Stomach smooth muscle (tissue), 2 donors: ENCODE data around the gene MVD.

Source experiments
- H3K27ac ChIP-seq: one replicate; pipeline ENCODE4 v1.7.0; 2013; ENCODE audit warnings: mild to moderate bottlenecking, low read length, inconsistent platforms
- H3K27me3 ChIP-seq, 2 donors: one replicate each; pipeline ENCODE4 v1.7.0; 2013; ENCODE audit warnings: low read length in 2 of 2; ENCODE audit not compliant: insufficient read depth in 2 of 2, control insufficient read depth in 1 of 2
- H3K36me3 ChIP-seq, 2 donors: one replicate each; pipeline ENCODE4 v1.7.0; 2013; ENCODE audit warnings: low read length in 2 of 2; ENCODE audit not compliant: control insufficient read depth in 2 of 2, insufficient read depth in 2 of 2
- H3K4me1 ChIP-seq: one replicate; pipeline ENCODE4 v1.7.0; 2013; ENCODE audit warnings: low read length; ENCODE audit not compliant: control insufficient read depth, insufficient read depth
- H3K4me3 ChIP-seq, 2 donors: one replicate each; pipeline ENCODE4 v1.7.0; 2013; ENCODE audit warnings: low read length in 2 of 2
- H3K9ac ChIP-seq, 2 donors: one replicate each; pipeline ENCODE4 v1.7.0; 2013; ENCODE audit warnings: low read length in 2 of 2, mild to moderate bottlenecking in 1 of 2
- H3K9me3 ChIP-seq, 2 donors: one replicate each; pipeline ENCODE4 v1.7.0; 2013; ENCODE audit warnings: low read length in 2 of 2; ENCODE audit not compliant: control insufficient read depth in 2 of 2
- donor health status: healthy.
- donor health status: Pancreatic carcinoma.

MVD gene

GRCh38 chr16:88665570-88665969 lies 2.7 kb upstream of the MVD start:
- Histone ChIP-seq H3K4me1 (peaks cover 10% of the 10 kb centered on the region), H3K9me3 (no peaks in the 10 kb centered on the region), H3K36me3 (no peaks in the 10 kb centered on the region), H3K4me3 (no peak overlapping the region), H3K27me3 (no peaks in the 10 kb centered on the region), H3K27ac (no peak overlapping the region), H3K9ac (no peak overlapping the region)

DNA sequence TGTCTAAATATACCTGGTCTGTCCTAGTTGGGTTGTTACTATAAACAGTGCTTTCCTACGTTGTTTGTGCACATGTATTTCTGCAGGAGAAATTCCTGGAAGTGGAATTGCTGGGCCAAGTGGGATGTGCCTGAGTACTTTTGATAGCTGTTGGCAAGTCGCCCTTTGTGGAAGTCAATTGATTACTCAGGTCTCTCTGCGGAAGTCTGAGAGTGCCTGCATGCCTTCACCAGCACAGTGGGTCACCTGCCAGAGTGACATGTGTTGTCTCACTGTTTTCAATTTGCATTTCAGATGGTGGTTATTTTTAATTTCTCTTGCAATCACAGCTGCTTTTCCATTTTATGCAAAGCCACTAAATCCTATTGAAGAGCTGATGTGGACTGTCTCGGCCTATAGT lies 2.3 kb upstream of the MVD start:
- Histone ChIP-seq H3K9me3 (no peaks in the 10 kb centered on the region), H3K27ac (no peak overlapping the region), H3K4me1 (peaks cover 10% of the 10 kb centered on the region), H3K4me3 (no peak overlapping the region), H3K9ac (no peak overlapping the region), H3K36me3 (no peaks in the 10 kb centered on the region), H3K27me3 (no peaks in the 10 kb centered on the region)

- peaks cover 0 to 2% of the 10 kb centered on the region in 2 donors for H3K36me3 ChIP-seq
- H3K27me3 ChIP-seq: no peaks in the 10 kb centered on the region
- H3K9ac ChIP-seq: peak overlapping the region; percentile 81 to 86
- H3K27ac ChIP-seq: peak overlapping the region; percentile 46
- H3K9me3 ChIP-seq: no peaks in the 10 kb centered on the region
- H3K4me1 ChIP-seq: peaks cover 10% of the 10 kb centered on the region
- peak overlapping the region; percentile 85 to 89 for H3K4me3 ChIP-seq
These were observed 559 bp downstream of the MVD start for GRCh38 chr16:88662222-88662842.

GRCh38 chr16:88661468-88661867 lies 1.4 kb downstream of the MVD start:
- Histone ChIP-seq H3K36me3 (peaks cover 0 to 4% of the 10 kb centered on the region in 2 donors), H3K4me3 (no peak overlapping the region), H3K9ac (no peak overlapping the region), H3K27ac (no peak overlapping the region), H3K9me3 (no peaks in the 10 kb centered on the region), H3K27me3 (no peaks in the 10 kb centered on the region), H3K4me1 (peaks cover 10% of the 10 kb centered on the region)

- H3K9me3 ChIP-seq: no peaks in the 10 kb centered on the region
- peaks cover 10% of the 10 kb centered on the region for H3K4me1 ChIP-seq
- no peak overlapping the region for H3K27ac ChIP-seq
- no peak overlapping the region for H3K9ac ChIP-seq
- peaks cover 4 to 12% of the 10 kb centered on the region in 2 donors for H3K36me3 ChIP-seq
- H3K4me3 ChIP-seq: no peak overlapping the region
- H3K27me3 ChIP-seq: no peaks in the 10 kb centered on the region
These were observed 3.7 kb downstream of the MVD start for GRCh38 chr16:88659160-88659559.

- no peaks in the 10 kb centered on the region for H3K9me3 ChIP-seq
- no peak overlapping the region for H3K27ac ChIP-seq
- H3K27me3 ChIP-seq: no peaks in the 10 kb centered on the region
- H3K4me3 ChIP-seq: no peak overlapping the region
- H3K36me3 ChIP-seq: peaks cover 4 to 13% of the 10 kb centered on the region in 2 donors
- peaks cover 7% of the 10 kb centered on the region for H3K4me1 ChIP-seq
- H3K9ac ChIP-seq: no peak overlapping the region
These were observed 4.2 kb downstream of the MVD start for GRCh38 chr16:88658714-88659113.

DNA sequence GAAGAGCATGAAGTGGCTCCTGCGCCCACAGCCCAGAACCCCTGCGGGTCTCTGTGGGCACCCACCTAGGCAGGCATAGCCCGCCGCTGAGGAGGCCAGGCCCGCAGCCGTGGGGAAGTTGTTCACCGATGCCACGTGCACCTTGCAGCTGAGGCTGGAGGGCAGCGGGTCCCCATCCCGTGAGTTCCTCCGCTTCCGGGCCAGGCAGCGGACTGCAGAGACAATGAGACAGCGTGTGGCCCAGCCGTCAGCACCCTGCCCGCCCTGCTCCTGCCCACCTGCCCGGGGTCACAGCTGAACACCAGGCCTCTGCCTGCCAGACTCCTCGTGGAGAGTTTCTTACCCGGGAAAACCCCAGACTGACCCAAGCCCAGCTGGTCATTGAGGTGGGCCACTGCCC lies 5.5 kb downstream of the MVD start:
- no peaks in the 10 kb centered on the region for H3K27me3 ChIP-seq
- no peak overlapping the region for H3K4me3 ChIP-seq
- H3K27ac ChIP-seq: no peak overlapping the region
- H3K9me3 ChIP-seq: no peaks in the 10 kb centered on the region
- peaks cover 5% of the 10 kb centered on the region for H3K4me1 ChIP-seq
- peaks cover 4 to 16% of the 10 kb centered on the region in 2 donors for H3K36me3 ChIP-seq
- no peak overlapping the region for H3K9ac ChIP-seq

GRCh38 chr16:88656291-88656980 lies 6.5 kb downstream of the MVD start:
- H3K27ac ChIP-seq: no peak overlapping the region
- no peak overlapping the region for H3K9ac ChIP-seq
- H3K4me1 ChIP-seq: peaks cover under 1% of the 10 kb centered on the region
- H3K27me3 ChIP-seq: peaks cover 2 to 4% of the 10 kb centered on the region in 2 donors
- no peaks in the 10 kb centered on the region for H3K9me3 ChIP-seq
- no peak overlapping the region for H3K4me3 ChIP-seq
- H3K36me3 ChIP-seq: peaks cover 4 to 16% of the 10 kb centered on the region in 2 donors

- H3K9me3 ChIP-seq: no peaks in the 10 kb centered on the region
- no peak overlapping the region for H3K27ac ChIP-seq
- H3K4me3 ChIP-seq: no peak overlapping the region
- no peak overlapping the region for H3K9ac ChIP-seq
- peaks cover 3% of the 10 kb centered on the region for H3K4me1 ChIP-seq
- peaks cover 6 to 8% of the 10 kb centered on the region in 2 donors for H3K27me3 ChIP-seq
- peaks cover 4 to 16% of the 10 kb centered on the region in 2 donors for H3K36me3 ChIP-seq
These were observed 7.1 kb downstream of the MVD start for GRCh38 chr16:88655733-88656281.

DNA sequence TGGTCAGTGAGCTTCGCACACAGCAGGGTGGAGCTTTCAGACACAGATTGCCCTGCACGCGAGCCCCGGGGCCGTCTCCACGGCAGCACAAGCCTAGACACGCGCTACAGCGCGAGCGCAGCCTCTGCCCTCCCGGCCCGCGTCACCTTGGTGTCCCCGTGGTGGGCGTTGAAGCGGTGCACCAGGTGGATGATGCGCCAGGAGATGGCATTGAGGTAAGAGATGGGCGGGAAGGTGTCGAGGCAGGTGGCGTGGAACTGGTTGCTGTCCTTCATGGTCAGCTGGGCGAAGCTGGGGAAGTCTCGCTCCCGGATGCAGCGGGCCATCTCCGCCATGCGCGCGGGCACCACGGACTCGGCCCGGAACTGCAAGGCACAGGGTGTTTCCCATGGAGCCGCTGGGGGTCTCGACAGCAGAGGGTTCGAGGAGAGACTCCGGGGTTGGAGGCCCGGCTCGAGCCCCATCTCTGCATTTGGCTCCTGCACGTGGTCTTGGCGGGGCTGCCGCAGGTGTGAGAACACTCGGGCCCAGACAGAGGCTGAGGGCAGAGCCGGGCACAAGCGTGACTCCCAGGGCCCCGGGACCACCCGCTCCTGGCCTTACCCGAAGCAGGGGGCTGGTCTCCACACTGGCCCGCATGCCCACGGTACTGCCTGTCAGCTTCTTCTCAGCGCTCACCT lies 7.7 kb downstream of the MVD start:
- no peak overlapping the region for H3K4me3 ChIP-seq
- no peak overlapping the region for H3K9ac ChIP-seq
- no peaks in the 10 kb centered on the region for H3K9me3 ChIP-seq
- peaks cover 7% of the 10 kb centered on the region for H3K4me1 ChIP-seq
- peaks cover 4 to 16% of the 10 kb centered on the region in 2 donors for H3K36me3 ChIP-seq
- H3K27ac ChIP-seq: no peak overlapping the region
- H3K27me3 ChIP-seq: peaks cover 6 to 12% of the 10 kb centered on the region in 2 donors
